ENCODE results near the gene LRRC75A. TPM values are rescaled to one million over a fixed set of nuclear protein-coding genes. Genes with fewer than 3 reads are reported as not detected.

The LRRC75A gene
- total and polyA plus RNA-seq, 2 of the 13 experiments (the other 11 are each of a cell fraction or from before 2014, with no cell fraction given) = 0.03 TPM; not detected in 1

DNA sequence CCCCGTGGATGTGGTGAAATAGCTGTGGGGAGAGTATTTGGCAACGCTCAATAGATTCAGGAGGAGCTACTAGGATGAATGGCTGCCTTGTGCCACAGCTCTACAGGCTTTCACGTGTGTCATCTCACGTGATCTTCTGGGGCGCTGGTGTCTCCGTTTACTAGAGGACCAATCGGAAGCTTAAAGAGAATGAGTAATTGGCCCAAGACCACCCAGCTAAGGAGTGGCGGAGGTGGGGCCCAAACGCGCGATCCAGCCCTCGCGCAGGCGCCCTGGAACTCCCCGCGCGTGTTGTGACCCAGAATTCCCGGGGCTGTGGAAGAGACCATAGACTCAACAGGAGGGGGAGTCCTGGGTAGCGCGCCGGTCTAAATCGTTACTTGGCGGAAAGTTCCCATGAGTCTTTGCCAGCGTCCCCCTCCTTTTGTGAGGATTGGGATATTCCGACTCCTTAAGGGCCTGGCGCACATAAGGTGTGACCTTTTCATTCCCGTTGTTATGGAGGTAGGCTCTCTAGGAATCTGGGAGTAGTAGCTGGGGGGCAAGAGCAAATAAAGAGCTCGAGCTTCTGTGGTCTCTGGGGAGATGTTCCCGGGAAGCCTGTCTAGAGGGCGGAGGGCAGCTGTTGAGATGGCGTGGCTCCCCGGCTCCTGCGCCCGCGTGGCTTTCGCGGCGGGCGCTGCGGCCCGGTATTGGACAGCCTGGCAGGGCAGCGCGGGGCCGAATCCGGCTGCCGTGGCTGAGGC is 53.3 kb downstream of the LRRC75A start (continued):
- TF ChIP-seq, protein P1, sequence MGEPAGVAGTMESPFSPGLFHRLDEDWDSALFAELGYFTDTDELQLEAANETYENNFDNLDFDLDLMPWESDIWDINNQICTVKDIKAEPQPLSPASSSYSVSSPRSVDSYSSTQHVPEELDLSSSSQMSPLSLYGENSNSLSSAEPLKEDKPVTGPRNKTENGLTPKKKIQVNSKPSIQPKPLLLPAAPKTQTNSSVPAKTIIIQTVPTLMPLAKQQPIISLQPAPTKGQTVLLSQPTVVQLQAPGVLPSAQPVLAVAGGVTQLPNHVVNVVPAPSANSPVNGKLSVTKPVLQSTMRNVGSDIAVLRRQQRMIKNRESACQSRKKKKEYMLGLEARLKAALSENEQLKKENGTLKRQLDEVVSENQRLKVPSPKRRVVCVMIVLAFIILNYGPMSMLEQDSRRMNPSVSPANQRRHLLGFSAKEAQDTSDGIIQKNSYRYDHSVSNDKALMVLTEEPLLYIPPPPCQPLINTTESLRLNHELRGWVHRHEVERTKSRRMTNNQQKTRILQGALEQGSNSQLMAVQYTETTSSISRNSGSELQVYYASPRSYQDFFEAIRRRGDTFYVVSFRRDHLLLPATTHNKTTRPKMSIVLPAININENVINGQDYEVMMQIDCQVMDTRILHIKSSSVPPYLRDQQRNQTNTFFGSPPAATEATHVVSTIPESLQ (CRISPR knock-in tag; conservative IDR thresholded peaks at IDR 0.05) = peak; percentile 21; the same call in 1 of the 2 replicates
- peak; percentile 68; the same call in 1 of the 2 replicates for TF ChIP-seq ZSCAN31 (CRISPR knock-in tag; IDR thresholded peaks at IDR 0.05; ENCODE audit: low read depth)
- TF ChIP-seq IRX3 (CRISPR knock-in tag; IDR thresholded peaks at IDR 0.05; ENCODE audit: borderline replicate concordance, low read depth) = no peak
- no peak for TF ChIP-seq ZNF776 (CRISPR knock-in tag; IDR thresholded peaks at IDR 0.05)
- TF ChIP-seq, protein P2, sequence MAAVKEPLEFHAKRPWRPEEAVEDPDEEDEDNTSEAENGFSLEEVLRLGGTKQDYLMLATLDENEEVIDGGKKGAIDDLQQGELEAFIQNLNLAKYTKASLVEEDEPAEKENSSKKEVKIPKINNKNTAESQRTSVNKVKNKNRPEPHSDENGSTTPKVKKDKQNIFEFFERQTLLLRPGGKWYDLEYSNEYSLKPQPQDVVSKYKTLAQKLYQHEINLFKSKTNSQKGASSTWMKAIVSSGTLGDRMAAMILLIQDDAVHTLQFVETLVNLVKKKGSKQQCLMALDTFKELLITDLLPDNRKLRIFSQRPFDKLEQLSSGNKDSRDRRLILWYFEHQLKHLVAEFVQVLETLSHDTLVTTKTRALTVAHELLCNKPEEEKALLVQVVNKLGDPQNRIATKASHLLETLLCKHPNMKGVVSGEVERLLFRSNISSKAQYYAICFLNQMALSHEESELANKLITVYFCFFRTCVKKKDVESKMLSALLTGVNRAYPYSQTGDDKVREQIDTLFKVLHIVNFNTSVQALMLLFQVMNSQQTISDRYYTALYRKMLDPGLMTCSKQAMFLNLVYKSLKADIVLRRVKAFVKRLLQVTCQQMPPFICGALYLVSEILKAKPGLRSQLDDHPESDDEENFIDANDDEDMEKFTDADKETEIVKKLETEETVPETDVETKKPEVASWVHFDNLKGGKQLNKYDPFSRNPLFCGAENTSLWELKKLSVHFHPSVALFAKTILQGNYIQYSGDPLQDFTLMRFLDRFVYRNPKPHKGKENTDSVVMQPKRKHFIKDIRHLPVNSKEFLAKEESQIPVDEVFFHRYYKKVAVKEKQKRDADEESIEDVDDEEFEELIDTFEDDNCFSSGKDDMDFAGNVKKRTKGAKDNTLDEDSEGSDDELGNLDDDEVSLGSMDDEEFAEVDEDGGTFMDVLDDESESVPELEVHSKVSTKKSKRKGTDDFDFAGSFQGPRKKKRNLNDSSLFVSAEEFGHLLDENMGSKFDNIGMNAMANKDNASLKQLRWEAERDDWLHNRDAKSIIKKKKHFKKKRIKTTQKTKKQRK (IDR thresholded peaks at IDR 0.05; ENCODE audit: low read length) = no peak
- TF ChIP-seq ZNF549 (CRISPR knock-in tag; IDR thresholded peaks at IDR 0.05) = no peak
- TF ChIP-seq ZFP37 (CRISPR knock-in tag; IDR thresholded peaks at IDR 0.05; ENCODE audit: borderline replicate concordance) = peak; percentile 58; the same call in 1 of the 2 replicates
- TF ChIP-seq TGIF2 (CRISPR knock-in tag; IDR thresholded peaks at IDR 0.05) = 0 out of 2 replicates have a peak, but pooled peaks have one; percentile 32
- no peak for TF ChIP-seq SMAD3 (CRISPR knock-in tag; IDR thresholded peaks at IDR 0.05)
- TF ChIP-seq, protein P3, sequence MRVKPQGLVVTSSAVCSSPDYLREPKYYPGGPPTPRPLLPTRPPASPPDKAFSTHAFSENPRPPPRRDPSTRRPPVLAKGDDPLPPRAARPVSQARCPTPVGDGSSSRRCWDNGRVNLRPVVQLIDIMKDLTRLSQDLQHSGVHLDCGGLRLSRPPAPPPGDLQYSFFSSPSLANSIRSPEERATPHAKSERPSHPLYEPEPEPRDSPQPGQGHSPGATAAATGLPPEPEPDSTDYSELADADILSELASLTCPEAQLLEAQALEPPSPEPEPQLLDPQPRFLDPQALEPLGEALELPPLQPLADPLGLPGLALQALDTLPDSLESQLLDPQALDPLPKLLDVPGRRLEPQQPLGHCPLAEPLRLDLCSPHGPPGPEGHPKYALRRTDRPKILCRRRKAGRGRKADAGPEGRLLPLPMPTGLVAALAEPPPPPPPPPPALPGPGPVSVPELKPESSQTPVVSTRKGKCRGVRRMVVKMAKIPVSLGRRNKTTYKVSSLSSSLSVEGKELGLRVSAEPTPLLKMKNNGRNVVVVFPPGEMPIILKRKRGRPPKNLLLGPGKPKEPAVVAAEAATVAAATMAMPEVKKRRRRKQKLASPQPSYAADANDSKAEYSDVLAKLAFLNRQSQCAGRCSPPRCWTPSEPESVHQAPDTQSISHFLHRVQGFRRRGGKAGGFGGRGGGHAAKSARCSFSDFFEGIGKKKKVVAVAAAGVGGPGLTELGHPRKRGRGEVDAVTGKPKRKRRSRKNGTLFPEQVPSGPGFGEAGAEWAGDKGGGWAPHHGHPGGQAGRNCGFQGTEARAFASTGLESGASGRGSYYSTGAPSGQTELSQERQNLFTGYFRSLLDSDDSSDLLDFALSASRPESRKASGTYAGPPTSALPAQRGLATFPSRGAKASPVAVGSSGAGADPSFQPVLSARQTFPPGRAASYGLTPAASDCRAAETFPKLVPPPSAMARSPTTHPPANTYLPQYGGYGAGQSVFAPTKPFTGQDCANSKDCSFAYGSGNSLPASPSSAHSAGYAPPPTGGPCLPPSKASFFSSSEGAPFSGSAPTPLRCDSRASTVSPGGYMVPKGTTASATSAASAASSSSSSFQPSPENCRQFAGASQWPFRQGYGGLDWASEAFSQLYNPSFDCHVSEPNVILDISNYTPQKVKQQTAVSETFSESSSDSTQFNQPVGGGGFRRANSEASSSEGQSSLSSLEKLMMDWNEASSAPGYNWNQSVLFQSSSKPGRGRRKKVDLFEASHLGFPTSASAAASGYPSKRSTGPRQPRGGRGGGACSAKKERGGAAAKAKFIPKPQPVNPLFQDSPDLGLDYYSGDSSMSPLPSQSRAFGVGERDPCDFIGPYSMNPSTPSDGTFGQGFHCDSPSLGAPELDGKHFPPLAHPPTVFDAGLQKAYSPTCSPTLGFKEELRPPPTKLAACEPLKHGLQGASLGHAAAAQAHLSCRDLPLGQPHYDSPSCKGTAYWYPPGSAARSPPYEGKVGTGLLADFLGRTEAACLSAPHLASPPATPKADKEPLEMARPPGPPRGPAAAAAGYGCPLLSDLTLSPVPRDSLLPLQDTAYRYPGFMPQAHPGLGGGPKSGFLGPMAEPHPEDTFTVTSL (CRISPR knock-in tag; IDR thresholded peaks at IDR 0.05; ENCODE audit: borderline replicate concordance) = peak; percentile 57; the same call in 1 of the 2 replicates
- TF ChIP-seq SNAPC2 (CRISPR knock-in tag; IDR thresholded peaks at IDR 0.05) = no peak
- TF ChIP-seq, protein P4, sequence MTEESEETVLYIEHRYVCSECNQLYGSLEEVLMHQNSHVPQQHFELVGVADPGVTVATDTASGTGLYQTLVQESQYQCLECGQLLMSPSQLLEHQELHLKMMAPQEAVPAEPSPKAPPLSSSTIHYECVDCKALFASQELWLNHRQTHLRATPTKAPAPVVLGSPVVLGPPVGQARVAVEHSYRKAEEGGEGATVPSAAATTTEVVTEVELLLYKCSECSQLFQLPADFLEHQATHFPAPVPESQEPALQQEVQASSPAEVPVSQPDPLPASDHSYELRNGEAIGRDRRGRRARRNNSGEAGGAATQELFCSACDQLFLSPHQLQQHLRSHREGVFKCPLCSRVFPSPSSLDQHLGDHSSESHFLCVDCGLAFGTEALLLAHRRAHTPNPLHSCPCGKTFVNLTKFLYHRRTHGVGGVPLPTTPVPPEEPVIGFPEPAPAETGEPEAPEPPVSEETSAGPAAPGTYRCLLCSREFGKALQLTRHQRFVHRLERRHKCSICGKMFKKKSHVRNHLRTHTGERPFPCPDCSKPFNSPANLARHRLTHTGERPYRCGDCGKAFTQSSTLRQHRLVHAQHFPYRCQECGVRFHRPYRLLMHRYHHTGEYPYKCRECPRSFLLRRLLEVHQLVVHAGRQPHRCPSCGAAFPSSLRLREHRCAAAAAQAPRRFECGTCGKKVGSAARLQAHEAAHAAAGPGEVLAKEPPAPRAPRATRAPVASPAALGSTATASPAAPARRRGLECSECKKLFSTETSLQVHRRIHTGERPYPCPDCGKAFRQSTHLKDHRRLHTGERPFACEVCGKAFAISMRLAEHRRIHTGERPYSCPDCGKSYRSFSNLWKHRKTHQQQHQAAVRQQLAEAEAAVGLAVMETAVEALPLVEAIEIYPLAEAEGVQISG (CRISPR knock-in tag; IDR thresholded peaks at IDR 0.05) = peak; percentile 80
- TF ChIP-seq PRMT3 (CRISPR knock-in tag; IDR thresholded peaks at IDR 0.05; ENCODE audit: borderline replicate concordance, low read depth) = 0 out of 2 replicates have a peak, but pooled peaks have one; percentile 45
